Measurements from ENCODE around the gene CEL.

The CEL gene

GRCh38 chr9:133086894-133087293, 25.1 kb downstream of the CEL start:
- H3K4me3 ChIP-seq (replicated peaks; ENCODE audit: low read depth, low read length): no peak overlapping the region
- TF ChIP-seq, protein P1, sequence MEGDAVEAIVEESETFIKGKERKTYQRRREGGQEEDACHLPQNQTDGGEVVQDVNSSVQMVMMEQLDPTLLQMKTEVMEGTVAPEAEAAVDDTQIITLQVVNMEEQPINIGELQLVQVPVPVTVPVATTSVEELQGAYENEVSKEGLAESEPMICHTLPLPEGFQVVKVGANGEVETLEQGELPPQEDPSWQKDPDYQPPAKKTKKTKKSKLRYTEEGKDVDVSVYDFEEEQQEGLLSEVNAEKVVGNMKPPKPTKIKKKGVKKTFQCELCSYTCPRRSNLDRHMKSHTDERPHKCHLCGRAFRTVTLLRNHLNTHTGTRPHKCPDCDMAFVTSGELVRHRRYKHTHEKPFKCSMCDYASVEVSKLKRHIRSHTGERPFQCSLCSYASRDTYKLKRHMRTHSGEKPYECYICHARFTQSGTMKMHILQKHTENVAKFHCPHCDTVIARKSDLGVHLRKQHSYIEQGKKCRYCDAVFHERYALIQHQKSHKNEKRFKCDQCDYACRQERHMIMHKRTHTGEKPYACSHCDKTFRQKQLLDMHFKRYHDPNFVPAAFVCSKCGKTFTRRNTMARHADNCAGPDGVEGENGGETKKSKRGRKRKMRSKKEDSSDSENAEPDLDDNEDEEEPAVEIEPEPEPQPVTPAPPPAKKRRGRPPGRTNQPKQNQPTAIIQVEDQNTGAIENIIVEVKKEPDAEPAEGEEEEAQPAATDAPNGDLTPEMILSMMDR (IDR thresholded peaks at IDR 0.05; ENCODE audit: low read length, missing control alignments): no peak
- no peak for DNase-seq (ENCODE audit: low read depth)

DNA sequence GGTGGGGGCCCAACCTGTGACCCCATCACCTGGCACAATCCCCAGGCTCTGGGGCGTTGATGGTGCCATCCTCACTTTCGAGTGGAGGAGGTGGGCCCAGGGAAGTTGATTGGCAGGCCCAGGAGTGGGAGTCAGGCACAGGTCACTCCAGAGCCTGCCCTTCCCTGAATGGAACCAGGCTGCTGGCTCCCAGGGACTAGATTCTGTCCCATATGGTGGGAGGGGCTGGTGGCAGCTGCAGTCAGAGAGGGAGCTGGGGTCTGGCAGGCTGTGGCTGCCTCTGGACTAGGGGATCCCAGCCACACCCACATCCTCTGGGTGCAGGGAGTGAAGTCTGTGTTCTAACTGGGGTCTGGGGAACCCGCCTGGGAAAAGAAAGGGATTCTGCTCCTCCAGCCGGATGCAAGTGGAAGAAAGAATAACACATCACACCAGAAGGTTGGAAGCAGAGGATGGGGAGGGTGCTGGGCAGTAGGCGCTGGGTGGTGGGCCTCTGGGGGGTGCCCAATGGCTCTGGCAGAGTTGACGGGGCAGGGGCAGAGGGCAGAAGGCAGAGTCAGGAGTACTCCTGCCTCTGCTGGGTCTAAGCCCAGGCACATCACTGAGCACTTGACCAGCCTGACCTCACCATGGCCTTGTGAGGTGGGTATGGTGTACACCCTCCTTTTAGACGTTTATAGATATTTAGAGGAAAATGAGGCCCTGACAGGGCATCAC, 25.8 kb downstream of the CEL start:
- TF ChIP-seq, protein P1 (IDR thresholded peaks at IDR 0.05; ENCODE audit: low read length, missing control alignments): no peak
- H3K4me3 ChIP-seq (replicated peaks; ENCODE audit: low read depth, low read length): no peak overlapping the region
- no peak for DNase-seq (ENCODE audit: low read depth)

- no peak overlapping the region for H3K4me3 ChIP-seq (replicated peaks; ENCODE audit: low read depth, low read length)
- no peak for DNase-seq (ENCODE audit: low read depth)
- TF ChIP-seq, protein P1 (IDR thresholded peaks at IDR 0.05; ENCODE audit: low read length, missing control alignments): no peak
These were observed 26.5 kb downstream of the CEL start for GRCh38 chr9:133088146-133088750.

GRCh38 chr9:133088756-133089155, 27.0 kb downstream of the CEL start:
- DNase-seq (ENCODE audit: low read depth): no peak
- TF ChIP-seq, protein P1 (IDR thresholded peaks at IDR 0.05; ENCODE audit: low read length, missing control alignments): no peak
- H3K4me3 ChIP-seq (replicated peaks; ENCODE audit: low read depth, low read length): no peak overlapping the region

DNA sequence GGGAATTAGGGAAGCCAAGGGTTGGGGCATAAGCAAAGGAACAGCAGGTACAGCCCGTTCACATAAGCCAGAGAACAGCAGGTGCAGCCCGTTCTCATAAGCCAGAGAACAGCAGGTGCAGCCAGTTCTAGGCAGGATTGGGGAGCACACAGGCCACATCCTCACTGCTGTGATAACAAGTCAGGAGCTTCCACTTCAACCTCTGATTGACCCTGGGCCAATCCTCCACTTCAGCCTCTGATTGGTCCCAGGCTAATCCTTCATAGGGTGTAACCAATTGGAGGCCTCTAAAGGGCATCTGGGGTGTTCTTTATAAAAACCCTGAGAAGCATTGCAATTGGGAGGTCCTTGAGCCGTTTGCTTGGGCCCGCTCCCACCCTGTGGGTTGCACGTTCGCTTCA, 27.5 kb downstream of the CEL start:
- no peak for DNase-seq (ENCODE audit: low read depth)
- TF ChIP-seq, protein P1 (IDR thresholded peaks at IDR 0.05; ENCODE audit: low read length, missing control alignments): no peak
- H3K4me3 ChIP-seq (replicated peaks; ENCODE audit: low read depth, low read length): no peak overlapping the region

DNA sequence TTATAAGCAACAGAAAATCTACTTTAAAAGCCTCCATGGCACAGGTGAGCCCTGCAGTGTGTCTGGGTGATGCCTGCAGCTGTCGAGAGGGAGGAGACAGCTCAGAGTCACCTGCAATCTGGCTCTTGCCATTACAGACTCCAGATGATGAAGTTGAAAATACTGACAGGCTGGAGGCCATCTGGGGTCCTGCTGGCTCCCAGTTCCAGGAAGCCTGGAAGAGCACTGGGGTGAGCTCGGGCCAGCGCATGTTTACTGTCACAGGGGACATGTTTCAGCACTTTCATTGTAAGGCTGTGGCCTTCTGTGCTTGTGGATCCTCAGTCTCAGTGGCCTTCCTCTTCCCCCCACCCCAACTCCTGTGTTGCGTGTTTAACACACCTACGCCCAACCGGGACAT, 28.4 kb downstream of the CEL start:
- no peak for DNase-seq (ENCODE audit: low read depth)
- no peak overlapping the region for H3K4me3 ChIP-seq (replicated peaks; ENCODE audit: low read depth, low read length)
- TF ChIP-seq, protein P1 (IDR thresholded peaks at IDR 0.05; ENCODE audit: low read length, missing control alignments): no peak

All from fibroblast of pulmonary artery (primary cell).